Loucy (cell line): ENCODE data around the gene PARP15.

ENCODE experiments used
- EZH2phosphoT487 ChIP-seq: fragments of 200-600 bp; IDR thresholded peaks from 2 replicates; pipeline ENCODE4 v1.6.1; 2018; ENCODE audit warnings: antibody characterized with exemption, mild to moderate bottlenecking, moderate library complexity, borderline replicate concordance
- TF ChIP-seq, protein P1 (sequence below): fragments of 200-600 bp; sonication (generic); conservative IDR thresholded peaks from 2 replicates; pipeline ENCODE4 v1.5.1; 2014; ENCODE audit warnings: mild to moderate bottlenecking, antibody characterized with exemption, low read length

DNA sequence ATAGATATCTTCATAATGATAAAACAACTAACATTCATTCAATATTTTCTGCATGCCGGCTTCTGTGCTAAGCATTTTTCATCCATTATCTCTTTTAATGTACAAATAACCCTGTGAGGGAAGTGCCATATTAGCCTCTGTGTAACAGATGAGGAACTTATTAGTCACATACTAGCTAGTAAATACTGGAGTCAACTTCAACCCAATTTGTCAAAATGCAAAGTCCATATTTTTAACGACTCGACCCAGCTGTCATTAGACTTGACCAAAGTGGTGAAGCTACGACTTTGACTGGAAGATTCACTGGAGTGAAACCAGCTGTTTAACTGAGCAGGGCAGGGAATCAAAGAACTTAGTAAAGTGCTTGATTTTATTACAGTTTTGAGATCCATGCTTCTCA, 41.6 kb downstream of the PARP15 start:
- TF ChIP-seq EZH2phosphoT487 = no peak
- TF ChIP-seq, protein P1, sequence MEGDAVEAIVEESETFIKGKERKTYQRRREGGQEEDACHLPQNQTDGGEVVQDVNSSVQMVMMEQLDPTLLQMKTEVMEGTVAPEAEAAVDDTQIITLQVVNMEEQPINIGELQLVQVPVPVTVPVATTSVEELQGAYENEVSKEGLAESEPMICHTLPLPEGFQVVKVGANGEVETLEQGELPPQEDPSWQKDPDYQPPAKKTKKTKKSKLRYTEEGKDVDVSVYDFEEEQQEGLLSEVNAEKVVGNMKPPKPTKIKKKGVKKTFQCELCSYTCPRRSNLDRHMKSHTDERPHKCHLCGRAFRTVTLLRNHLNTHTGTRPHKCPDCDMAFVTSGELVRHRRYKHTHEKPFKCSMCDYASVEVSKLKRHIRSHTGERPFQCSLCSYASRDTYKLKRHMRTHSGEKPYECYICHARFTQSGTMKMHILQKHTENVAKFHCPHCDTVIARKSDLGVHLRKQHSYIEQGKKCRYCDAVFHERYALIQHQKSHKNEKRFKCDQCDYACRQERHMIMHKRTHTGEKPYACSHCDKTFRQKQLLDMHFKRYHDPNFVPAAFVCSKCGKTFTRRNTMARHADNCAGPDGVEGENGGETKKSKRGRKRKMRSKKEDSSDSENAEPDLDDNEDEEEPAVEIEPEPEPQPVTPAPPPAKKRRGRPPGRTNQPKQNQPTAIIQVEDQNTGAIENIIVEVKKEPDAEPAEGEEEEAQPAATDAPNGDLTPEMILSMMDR = no peak
